GM19455 (cell line): Measurements from ENCODE around the gene OR6C65.
"Not testable (repeated sequence)": the region's sequence is repeated elsewhere in the genome, so short reads cannot be mapped to it uniquely, and the experiment has no call there.

Experiments
- ATAC-seq: cut with Tn5 transposase; IDR thresholded peaks from one replicate; pipeline ENCODE4 v1.9.1; 2021; ENCODE audit not compliant: unreplicated experiment

OR6C65 gene

DNA sequence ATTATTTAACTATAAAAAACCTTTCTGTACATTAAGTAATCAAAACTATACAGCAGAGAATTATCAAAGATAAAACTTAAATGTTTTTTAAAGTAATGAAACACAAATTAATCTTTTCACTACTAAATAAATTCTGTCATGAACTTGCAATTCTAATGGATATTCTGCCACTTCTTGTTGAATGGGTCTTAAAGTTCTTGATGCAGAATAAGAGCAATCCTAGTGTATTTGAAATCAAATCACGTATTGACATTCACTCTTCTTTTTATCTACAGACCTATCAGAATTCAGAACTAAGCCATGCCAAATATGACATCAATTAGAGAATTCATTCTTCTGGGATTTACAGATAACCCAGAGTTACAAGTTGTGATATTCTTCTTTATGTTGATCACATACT, at the start of gene OR6C65:
TSS of gene OR6C65 (plus strand) at position 301 of the 400 bp plus-strand sequence. CDS start at position 301, 0 bp downstream.
- no peak for ATAC-seq

- not testable (repeated sequence) for ATAC-seq
Measured at GRCh38 chr12:55355338-55355737, 45.0 kb upstream of the OR6C65 start.

- ATAC-seq, result no peak
Measured at GRCh38 chr12:55362675-55363074, 37.7 kb upstream of the OR6C65 start, which contains the start of gene OR6C75. TSS of gene OR6C75 (plus strand) at chr12:55362975. CDS start at chr12:55365111, 2,136 bp downstream.

- no peak for ATAC-seq
Measured at GRCh38 chr12:55365086-55365485, 35.2 kb upstream of the OR6C65 start.

GRCh38 chr12:55372521-55372920, 27.8 kb upstream of the OR6C65 start:
- no peak for ATAC-seq

DNA sequence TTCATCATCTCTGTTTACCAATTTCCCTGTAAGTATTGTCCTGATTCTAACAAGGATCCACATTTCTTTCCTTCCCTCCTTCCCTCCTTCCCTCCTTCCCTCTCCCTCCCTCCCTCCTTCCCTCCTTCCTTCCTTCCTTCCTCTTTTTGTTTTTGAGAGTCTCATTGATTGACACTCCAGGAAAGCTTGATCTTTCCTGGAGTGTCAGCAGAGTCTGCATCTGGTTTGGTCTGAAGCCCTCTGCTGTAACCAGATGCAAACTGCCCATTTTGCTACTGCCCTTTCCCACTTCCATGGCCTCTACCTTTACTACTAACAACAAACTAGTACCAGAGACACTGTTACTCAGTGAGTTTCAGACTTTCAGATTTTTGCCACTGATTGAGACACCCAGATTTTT, 14.4 kb upstream of the OR6C65 start:
- ATAC-seq, result no peak

DNA sequence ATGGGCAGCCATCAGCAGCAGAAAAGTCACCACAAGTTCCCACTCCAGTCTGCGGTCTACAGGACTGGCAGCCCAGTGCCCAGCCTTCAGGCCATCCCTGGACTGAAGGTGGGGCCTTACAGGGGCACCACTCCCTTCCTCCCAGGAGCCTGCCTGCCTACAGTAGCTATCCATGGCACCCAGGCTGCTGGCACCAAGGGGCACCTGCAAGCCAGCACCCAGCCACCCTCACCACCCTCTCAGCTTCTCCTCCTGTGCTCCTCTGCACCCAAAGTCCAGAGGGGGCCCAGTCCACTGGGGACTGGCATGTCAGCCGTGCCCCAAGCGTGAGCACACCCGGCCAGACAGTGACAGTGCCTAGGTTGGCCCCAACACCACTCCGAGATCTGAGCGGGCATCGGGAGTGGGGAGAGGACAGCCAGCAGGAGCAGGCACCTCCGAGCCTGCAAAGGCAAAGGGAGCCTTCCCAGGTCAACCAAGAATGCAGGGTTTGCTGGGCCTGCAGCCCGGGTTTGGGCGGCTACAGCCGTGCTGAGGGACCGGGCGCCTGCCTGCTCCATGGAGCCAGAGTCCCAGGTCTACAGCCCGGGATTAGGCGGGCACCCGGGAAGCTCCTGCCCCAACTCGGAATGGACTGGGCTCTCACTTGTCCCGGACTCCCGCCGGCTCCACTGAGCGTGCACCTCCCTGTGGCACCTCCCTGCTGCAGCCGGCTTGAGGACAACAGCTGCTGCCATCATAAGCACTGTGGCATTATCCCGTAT, 8.1 kb upstream of the OR6C65 start:
- ATAC-seq, result no peak

GRCh38 chr12:55396326-55396725, 4.0 kb upstream of the OR6C65 start:
- no peak for ATAC-seq

GRCh38 chr12:55407866-55408265, 7.5 kb downstream of the OR6C65 start:
- no peak for ATAC-seq

DNA sequence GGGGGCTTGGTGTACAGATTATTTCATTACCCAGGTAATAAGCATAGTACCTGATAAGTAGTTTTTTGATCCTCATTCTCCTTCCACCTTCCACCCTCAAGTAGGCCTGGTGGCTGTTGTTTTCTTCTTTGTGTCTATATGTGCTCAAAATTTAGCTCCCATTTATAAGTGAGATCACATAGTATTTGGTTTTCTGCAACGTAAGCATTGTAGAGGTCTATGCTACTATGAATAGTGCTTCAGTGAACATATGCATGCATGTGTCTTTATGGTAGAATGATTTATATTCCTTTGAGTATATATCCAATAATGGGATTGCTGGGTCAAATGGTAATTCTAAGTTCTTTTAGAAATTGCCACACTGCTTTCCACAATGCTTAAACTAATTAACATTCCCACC, 8.8 kb downstream of the OR6C65 start:
- not testable (repeated sequence) for ATAC-seq

- ATAC-seq, result not testable (repeated sequence)
Measured at GRCh38 chr12:55412138-55412537, 11.8 kb downstream of the OR6C65 start.

DNA sequence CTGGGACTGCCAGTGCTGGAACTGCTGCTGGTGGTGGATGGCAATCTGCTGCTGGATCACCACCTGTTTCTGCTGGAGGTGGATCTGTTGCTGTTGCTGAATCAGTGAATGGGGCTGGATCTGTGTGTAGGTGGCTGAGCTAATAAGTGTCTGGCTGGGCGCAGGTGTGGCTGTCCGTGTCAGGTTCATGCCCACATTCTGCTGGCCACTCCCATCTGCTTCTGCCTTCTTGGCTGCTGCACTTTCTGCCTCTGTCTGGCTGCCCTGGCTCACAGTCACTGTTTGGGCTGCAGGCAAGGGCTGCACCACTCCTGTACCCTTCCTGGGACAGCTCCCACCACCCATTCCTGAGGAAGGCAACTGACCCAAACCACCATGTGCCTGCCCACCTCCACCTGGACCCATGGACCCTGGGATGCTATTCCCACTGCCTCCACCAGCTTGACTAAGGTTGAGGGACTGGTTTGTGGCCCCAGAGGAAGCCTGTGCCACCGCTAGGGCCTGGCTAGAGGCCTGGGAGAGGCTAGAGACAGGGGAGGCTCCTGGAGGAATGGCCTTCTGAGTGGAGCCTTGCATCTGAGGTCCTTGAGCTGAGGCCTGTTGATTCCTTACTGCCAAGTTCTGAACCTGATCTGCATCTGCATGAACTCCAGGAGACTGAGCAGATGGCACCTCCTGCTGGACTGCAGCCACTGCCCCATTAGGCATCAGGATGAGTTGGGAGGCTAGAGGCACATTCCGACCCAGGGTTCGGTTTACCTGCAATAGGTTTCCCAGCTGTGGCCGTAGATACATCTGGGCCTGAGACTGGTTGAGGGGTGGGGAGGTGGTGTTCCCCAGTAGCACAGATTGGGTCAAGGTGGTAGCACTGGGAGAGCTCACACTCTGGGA, 13.4 kb downstream of the OR6C65 start:
- not testable (repeated sequence) for ATAC-seq

- not testable (repeated sequence) for ATAC-seq
Measured at GRCh38 chr12:55414396-55414823, 14.1 kb downstream of the OR6C65 start.

DNA sequence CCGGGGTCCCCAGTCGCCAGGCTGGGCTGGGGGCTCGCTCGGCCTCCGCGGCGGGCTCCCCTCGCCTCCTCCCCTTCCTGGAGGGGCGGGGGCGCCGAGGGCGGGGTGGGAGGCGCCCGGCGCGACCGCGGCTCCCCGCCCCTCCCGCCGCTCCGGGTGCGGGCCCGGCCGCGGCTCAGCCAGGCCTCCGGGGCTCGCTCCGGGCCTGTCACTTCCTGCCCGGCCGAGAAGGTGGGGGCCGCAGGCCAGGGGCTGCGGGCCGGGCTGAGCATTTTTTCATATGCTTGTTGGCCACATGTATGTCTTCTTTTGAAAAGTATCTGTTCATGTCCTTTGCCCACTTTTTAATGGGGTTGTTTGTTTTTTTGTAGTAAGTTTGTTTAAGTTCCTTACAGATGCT, 14.6 kb downstream of the OR6C65 start:
- peak; percentile 50 for ATAC-seq

DNA sequence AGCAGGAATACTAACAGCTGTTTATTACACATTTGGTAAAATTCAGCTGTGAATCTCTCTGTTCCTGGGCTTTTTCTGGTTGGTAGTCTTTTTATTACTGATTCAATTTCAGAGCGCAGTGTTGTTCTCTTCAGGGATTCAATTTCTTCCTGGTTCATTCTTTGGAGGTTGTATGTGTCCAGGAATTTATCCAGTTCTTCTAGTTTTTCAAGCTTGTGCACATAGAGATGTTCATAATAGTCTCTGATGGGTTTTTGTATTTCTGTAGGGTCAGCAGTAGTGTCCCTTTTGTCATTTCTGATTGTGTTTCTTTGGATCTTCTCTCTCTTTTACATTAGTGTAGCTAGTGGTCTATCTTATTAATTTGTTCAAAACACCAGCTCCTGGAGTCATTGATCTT, 16.6 kb downstream of the OR6C65 start:
- ATAC-seq, result no peak

DNA sequence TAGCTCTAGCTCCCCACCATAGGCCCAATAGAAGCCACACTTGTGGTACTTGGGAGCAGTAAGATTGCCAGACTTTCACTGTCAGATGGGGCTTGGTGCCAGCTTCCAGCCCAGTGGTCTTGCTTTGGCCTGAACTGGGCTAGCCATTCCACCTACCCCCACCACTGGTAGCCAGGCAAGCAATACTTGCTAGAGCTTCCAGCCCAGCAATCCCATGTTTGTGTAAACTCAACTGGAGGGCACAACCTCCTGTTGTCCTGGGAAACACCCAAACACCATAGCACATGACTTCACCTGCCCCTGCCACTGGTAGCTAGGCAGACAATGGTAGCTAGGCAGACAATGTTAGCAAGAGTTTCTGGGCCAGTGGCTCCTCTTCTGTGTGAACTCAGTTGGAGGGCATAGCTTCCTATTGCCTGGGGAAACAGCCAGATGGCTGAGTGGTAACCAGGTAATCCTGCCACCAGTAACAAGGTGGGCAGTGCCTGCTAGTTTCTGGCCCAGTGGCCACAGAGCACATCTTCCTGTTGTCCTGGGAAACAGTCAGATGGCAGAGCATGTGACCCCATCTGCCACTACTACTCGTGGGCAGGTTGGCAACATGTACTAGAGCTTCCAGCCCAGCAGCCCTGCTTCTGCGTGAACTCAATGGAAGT, 20.1 kb downstream of the OR6C65 start:
- no peak for ATAC-seq

DNA sequence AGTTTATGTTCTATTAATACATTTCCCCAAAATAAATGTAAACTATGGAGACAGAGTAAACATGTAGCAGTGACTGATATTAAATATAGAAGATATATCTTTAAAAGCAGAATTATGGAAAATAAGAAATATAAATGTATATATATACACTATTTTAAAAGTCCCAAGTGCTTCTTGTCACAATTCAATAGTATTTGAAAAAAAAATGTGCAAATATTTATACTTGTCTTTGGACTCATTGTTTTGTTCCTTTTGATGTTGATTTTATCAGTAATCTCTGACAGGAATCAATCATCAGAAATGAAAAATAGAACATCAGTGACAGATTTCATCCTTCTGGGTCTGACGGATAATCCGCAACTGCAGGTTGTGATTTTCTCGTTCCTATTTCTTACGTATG, 25.6 kb downstream of the OR6C65 start, which contains the start of gene OR6C76:
TSS of gene OR6C76 (plus strand) at position 301 of the 400 bp plus-strand sequence. CDS start at position 301, 0 bp downstream.
- ATAC-seq, result no peak

DNA sequence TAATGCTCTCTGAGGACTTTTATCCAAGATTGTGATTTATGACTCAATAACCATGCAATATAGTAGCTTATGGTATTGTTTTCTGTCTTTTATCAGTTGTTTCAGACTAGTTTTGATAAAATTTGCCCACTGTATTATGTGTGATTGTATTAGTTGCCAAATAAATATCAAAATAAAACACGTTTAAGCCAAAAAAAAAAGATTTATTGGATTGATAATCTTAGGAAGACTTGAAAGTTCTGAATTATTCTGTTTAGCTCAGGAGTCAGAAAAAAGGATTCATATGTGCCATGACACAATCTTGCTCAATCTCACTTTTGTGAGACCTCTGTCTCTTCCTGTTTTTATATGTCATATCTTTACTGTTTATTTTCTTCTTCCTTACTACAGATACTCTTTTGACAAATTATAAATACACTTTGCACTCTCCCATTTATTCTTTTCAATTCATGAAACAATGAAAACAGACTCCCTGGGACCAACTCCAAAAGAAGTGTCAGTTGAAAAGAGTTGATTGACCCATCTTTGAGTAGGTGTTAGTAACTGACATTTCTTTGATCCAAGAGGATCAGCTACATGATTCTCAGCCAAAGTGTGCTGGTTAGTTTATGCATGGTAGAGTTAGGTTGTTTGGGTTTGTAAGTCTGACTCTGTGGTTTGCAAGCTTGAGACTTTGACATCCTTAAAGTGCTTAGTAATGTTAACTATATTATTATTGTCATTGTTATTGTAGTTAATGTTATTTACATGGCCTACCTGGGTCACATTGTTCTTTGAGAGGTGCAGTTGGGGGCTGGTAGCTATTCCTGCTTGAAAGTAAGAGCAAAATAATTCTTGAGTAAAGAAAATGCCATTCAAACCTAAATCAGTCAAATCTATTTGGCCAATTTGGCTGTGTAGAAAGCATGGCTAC, 28.3 kb downstream of the OR6C65 start:
- no peak for ATAC-seq

GRCh38 chr12:55441233-55441632, 40.9 kb downstream of the OR6C65 start:
- not testable (repeated sequence) for ATAC-seq

- ATAC-seq, result no peak
Measured at GRCh38 chr12:55443776-55444175, 43.4 kb downstream of the OR6C65 start, which contains the start of gene OR6C2. TSS of gene OR6C2 (plus strand) at chr12:55444076. CDS start at chr12:55452214, 8,138 bp downstream.
